ENCODE results near the gene NKX2-4.

- TF ChIP-seq, protein P1, sequence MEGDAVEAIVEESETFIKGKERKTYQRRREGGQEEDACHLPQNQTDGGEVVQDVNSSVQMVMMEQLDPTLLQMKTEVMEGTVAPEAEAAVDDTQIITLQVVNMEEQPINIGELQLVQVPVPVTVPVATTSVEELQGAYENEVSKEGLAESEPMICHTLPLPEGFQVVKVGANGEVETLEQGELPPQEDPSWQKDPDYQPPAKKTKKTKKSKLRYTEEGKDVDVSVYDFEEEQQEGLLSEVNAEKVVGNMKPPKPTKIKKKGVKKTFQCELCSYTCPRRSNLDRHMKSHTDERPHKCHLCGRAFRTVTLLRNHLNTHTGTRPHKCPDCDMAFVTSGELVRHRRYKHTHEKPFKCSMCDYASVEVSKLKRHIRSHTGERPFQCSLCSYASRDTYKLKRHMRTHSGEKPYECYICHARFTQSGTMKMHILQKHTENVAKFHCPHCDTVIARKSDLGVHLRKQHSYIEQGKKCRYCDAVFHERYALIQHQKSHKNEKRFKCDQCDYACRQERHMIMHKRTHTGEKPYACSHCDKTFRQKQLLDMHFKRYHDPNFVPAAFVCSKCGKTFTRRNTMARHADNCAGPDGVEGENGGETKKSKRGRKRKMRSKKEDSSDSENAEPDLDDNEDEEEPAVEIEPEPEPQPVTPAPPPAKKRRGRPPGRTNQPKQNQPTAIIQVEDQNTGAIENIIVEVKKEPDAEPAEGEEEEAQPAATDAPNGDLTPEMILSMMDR (IDR thresholded peaks at IDR 0.05): no peak
- TF ChIP-seq POLR2A (IDR thresholded peaks at IDR 0.05) (no peak), EP300 (IDR thresholded peaks at IDR 0.05) (no peak), POLR2AphosphoS5 (IDR thresholded peaks at IDR 0.05) (no peak)
Measured at GRCh38 chr20:21384308-21384892, 12.9 kb downstream of the NKX2-4 start.

Measured in gastroesophageal sphincter (tissue), 3 donors.